GM12892 (cell line): ENCODE results near the gene TRAP1.

ENCODE experiments used
- POLR2A ChIP-seq: IDR thresholded peaks from 2 replicates; pipeline ENCODE4 v1.6.1; 2011; ENCODE audit warnings: low read depth, low read length, control low read depth
- TAF1 ChIP-seq: IDR thresholded peaks from 2 replicates; pipeline ENCODE4 v1.6.1; 2011; ENCODE audit warnings: low read depth, mild to moderate bottlenecking, control low read depth, low read length, borderline replicate concordance

- no peak for TF ChIP-seq TAF1
- TF ChIP-seq POLR2A = no peak
Observed at GRCh38 chr16:3752984-3753383, 35.7 kb upstream of the TRAP1 start.
